T47D (cell line): ENCODE measurements around the gene CEP164.

Experiments used
- DNase-seq, 2 experiments: peaks; one replicate each; pipeline versions ENCODE4 v3.0.0 to v3.0.0-alpha.2; 2011 to 2012; ENCODE audit warnings: low read depth in 1 of 2, low spot score in 1 of 2
- JUND ChIP-seq: IDR thresholded peaks from 2 replicates; pipeline ENCODE4 v1.6.1; 2012; ENCODE audit warnings: low read depth
- in situ Hi-C: cut with HindIII; loops from 2 replicates; pipeline ENCODE4 v1.10.0; 2016; ENCODE audit warnings: low sequenced_read_pairs, low pct_unique_long_range_greater_than_20kb

Gene CEP164

GRCh38 chr11:117378976-117379865 lies 51.6 kb downstream of the CEP164 start:
- in situ Hi-C loops: no loop called here
- TF ChIP-seq JUND: no peak
- DNase-seq: no peak

- no peak for TF ChIP-seq JUND
- no peak for DNase-seq
- in situ Hi-C loops: no loop called here
These were observed 53.0 kb downstream of the CEP164 start for GRCh38 chr11:117380676-117381075.

- no peak for TF ChIP-seq JUND
- DNase-seq: no peak
- in situ Hi-C loops: no loop called here
These were observed 54.1 kb downstream of the CEP164 start for GRCh38 chr11:117381481-117382387.

- DNase-seq: no peak
- in situ Hi-C loops: no loop called here
- no peak for TF ChIP-seq JUND
These were observed 55.1 kb downstream of the CEP164 start for GRCh38 chr11:117382746-117383145.

GRCh38 chr11:117384045-117384444 lies 56.4 kb downstream of the CEP164 start:
- no peak for TF ChIP-seq JUND

GRCh38 chr11:117385471-117385870 lies 57.8 kb downstream of the CEP164 start:
- in situ Hi-C loops: no loop called here
- no peak for TF ChIP-seq JUND
- no peak for DNase-seq

More at GRCh38 chr11:117384045-117384444, 56.4 kb downstream of the CEP164 start:
- no peak for DNase-seq
- in situ Hi-C loops: no loop called here

- in situ Hi-C loops: no loop called here
These were observed 58.3 kb downstream of the CEP164 start for GRCh38 chr11:117385906-117386305.

GRCh38 chr11:117387992-117388755 lies 60.5 kb downstream of the CEP164 start:
- no peak for DNase-seq
- TF ChIP-seq JUND: no peak
- in situ Hi-C loops: no loop called here

More at GRCh38 chr11:117385906-117386305, 58.3 kb downstream of the CEP164 start:
- no peak for DNase-seq
- TF ChIP-seq JUND: no peak

- in situ Hi-C loops: no loop called here
- TF ChIP-seq JUND: no peak
- no peak for DNase-seq
These were observed 63.1 kb downstream of the CEP164 start for GRCh38 chr11:117390743-117391142.

GRCh38 chr11:117391181-117391580 lies 63.5 kb downstream of the CEP164 start:
- TF ChIP-seq JUND: no peak
- no peak for DNase-seq
- in situ Hi-C loops: no loop called here

- in situ Hi-C loops: no loop called here
- DNase-seq: no peak
- TF ChIP-seq JUND: no peak
These were observed 64.5 kb downstream of the CEP164 start for GRCh38 chr11:117392001-117392690.

GRCh38 chr11:117392979-117393378 lies 65.3 kb downstream of the CEP164 start:
- DNase-seq: no peak
- in situ Hi-C loops: no loop called here
- no peak for TF ChIP-seq JUND
